ENCODE results near the gene PCDHGB4. TPM values are rescaled to one million over a fixed set of nuclear protein-coding genes. Genes with fewer than 3 reads are reported as not detected.

Gene PCDHGB4
- total and polyA plus RNA-seq, 2 of the 8 experiments (the other 6 are each of a cell fraction or from before 2014, with no cell fraction given) = 8.0 to 9.1 TPM

GRCh38 chr5:141351591-141351990 is 35.9 kb upstream of the PCDHGB4 start:
- POLR2A ChIA-PET (ENCODE audit: partially characterized antibody) = interaction anchor here (2.1 kb wide), 1 partner anchor 23 kb away, joined by 6 read pairs; no protein-coding TSS in a partner anchor
- CTCF ChIA-PET (ENCODE audit: partially characterized antibody) = interaction anchor here (0.9 to 5.5 kb wide), 15 partner anchors 8 to 476 kb away, joined by 3 to 29 read pairs (median 7); partner anchors contain the start of genes PCDHA12, PCDHB14, PCDHB15 and PCDHGA2
- Histone ChIP-seq H2AFZ (ENCODE audit: low read length) (no peak overlapping the region), H4K20me1 (replicated peaks in 1 of 2; ENCODE audit: control insufficient read depth in 1 of 2, insufficient read depth in 2 of 2, low read length in 2 of 2) (no peaks in the 10 kb centered on the region), H3K4ac (replicated peaks; ENCODE audit: insufficient read length, low read depth, low read length) (no peak overlapping the region), H3K9ac (replicated peaks in 1 of 4; ENCODE audit: extremely low read depth in 1 of 4, low read depth in 3 of 4, low read length in 3 of 4) (no peak overlapping the region), H3K4me1 (replicated peaks in 1 of 4; ENCODE audit: control insufficient read depth in 3 of 4, insufficient read depth in 4 of 4, low read length in 3 of 4) (peaks cover 0 to 5% (median under 1%) of the 10 kb centered on the region in 4 experiments; a peak in 1 of 7 replicates), H4K91ac (replicated peaks; ENCODE audit: insufficient read length, low read length) (no peak overlapping the region), H2BK5ac (ENCODE audit: low read depth, low read length) (no peak overlapping the region), H3K23ac (ENCODE audit: insufficient read length) (no peak overlapping the region), H3K18ac (ENCODE audit: extremely low read depth, low read length) (no peak overlapping the region), H3K23me2 (ENCODE audit: low read depth, low read length) (no peaks in the 10 kb centered on the region), H4K5ac (ENCODE audit: insufficient read length, low read depth, low read length) (no peak overlapping the region), H3K9me3 (ENCODE audit: insufficient read depth in 2 of 2, low read depth in 1 of 2, low read length in 1 of 2) (peaks cover 33 to 34% of the 10 kb centered on the region in 2 experiments), H2BK12ac (ENCODE audit: low read depth, low read length) (no peak overlapping the region), H3K56ac (replicated peaks; ENCODE audit: insufficient read length, low read depth, low read length) (no peak overlapping the region), H3K79me2 (ENCODE audit: control insufficient read depth in 1 of 2, insufficient read depth in 2 of 2, low read length in 2 of 2) (no peaks in the 10 kb centered on the region), H4K8ac (ENCODE audit: extremely low read depth, insufficient read depth, low read length) (no peak overlapping the region), H2BK15ac (ENCODE audit: low read length) (no peak overlapping the region), H3K4me2 (ENCODE audit: insufficient read depth in 1 of 2, low read depth in 2 of 2, low read length in 2 of 2) (no peak overlapping the region), H3K36me3 (ENCODE audit: control insufficient read depth in 2 of 4, insufficient read depth in 4 of 4, low read length in 3 of 4) (peaks cover 0 to 13% (median 3%) of the 10 kb centered on the region in 4 experiments; a peak in 4 of 8 replicates), H3K27ac (ENCODE audit: low read depth, low read length) (no peak overlapping the region), H3K14ac (ENCODE audit: insufficient read length) (no peak overlapping the region), H3K4me3 (ENCODE audit: extremely low read depth in 1 of 4, insufficient read depth in 2 of 4, low read depth in 3 of 4, low read length in 4 of 4) (no peak overlapping the region), H3K27me3 (replicated peaks in 1 of 4; ENCODE audit: control insufficient read depth in 3 of 4, extremely low read depth in 1 of 4, insufficient read depth in 3 of 4, low read length in 3 of 4) (no peaks in the 10 kb centered on the region), H2BK20ac (ENCODE audit: low read length) (no peak overlapping the region), H2AK5ac (ENCODE audit: low read depth, low read length) (no peak overlapping the region), H3K79me1 (ENCODE audit: low read depth, low read length) (no peaks in the 10 kb centered on the region), H2BK120ac (replicated peaks; ENCODE audit: low read depth, low read length) (no peak overlapping the region)
- WGBS, 2 experiments (ENCODE audit: extremely low coverage in 1 of 2, insufficient coverage in 1 of 2, insufficient read length in 1 of 2, insufficient replicate concordance in 2 of 2, low coverage in 1 of 2, low lambda C conversion rate in 2 of 2, missing lambda C conversion rate in 1 of 2) = 98% methylated on average over 30 of the region's 36 CpGs; no CpG with 5 or more reads in 1 of the 2 experiments
- FAIRE-seq (no peak), DNase-seq (ENCODE audit: low read depth in 1 of 2, low spot score in 2 of 2) (no peak)

Measured in H1 (cell line).